HPDE6-E6E7 (cell line): ENCODE data around the gene SHC3.

Experiments used
- DNase-seq: peaks from one replicate; pipeline ENCODE4 v3.0.0; 2011; ENCODE audit warnings: missing footprints; ENCODE audit errors: extremely low spot score

The SHC3 gene

GRCh38 chr9:89054865-89055495, 123.6 kb downstream of the SHC3 start:
- no peak for DNase-seq

GRCh38 chr9:89053301-89053700, 125.3 kb downstream of the SHC3 start:
- no peak for DNase-seq

DNA sequence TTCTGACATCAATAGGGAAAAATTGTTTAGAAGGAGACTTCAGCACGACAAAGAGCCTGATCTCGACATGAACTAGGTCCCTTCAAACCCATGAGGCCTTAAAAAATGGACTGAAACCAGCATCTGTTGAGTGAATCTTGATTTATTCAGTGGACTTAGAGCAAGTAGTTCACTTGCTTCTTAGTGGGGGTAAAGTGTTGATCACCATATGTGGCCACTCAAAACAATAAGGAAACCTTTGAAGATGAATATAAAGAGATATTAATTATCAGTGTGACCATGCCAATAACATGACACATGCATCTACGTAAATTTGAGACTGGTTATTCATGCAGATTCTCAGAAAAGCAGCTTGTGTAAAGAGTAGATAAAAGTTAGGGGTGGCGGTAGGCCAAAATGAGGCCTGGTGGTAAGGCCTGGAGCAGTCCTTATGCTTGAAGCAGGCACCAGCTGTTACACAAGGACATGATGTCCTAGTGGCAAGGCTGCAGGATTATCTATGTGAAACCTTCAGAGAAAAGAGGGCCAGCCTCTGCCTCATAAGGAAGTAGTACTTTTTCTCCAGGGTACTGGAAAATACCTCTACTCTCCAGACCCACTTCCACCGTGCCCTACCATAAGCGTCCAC, 126.0 kb downstream of the SHC3 start:
- DNase-seq = no peak

DNA sequence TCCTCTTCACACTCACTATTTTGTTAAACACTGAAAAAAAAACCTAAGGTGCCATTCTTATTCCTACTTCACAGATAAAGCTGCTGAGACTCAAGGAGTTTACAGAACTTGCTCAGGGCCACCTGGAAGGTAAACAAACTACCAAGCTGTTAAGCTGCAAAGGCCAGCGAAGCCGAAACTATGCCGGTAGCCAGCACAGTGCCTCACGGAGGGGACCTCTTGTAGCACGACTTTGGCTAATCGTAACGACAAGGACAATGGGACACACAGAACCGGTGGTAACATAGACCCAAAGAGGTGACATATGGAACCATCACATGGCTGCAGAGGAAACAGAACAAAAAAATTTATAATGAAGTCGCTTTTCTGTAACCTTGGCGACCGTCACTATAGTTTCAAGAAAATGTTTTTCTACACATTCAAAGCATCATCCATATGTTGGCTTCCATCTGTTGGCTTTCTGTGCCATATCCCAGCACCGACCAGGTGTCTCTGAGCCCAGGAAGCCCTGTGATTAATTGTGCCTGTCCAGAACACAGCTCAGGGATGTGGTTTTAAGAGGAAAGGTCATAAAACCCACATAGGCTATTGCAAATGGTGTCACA, 127.1 kb downstream of the SHC3 start:
- DNase-seq = no peak

- DNase-seq = no peak
These were observed 129.0 kb downstream of the SHC3 start for GRCh38 chr9:89049646-89050045.

GRCh38 chr9:89048616-89049015, 130.0 kb downstream of the SHC3 start:
- DNase-seq = no peak

DNA sequence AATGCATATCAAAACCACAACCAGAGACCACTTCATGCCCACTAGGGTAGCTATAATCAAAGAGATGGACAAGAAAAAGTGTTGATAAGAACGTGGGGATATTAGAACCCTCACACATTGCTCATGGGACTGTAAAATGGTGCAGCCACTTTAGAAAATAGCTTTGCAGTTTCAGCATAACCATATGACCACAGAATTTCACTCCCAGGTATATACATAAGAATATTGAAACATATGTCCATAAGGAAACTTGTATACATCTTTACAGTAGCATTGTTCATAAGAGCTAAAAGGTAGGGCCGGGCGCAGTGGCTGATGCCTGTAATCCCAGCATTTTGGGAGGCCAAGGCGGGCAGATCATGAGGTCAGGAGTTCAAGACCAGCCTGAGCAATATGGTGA, 131.0 kb downstream of the SHC3 start:
- no peak for DNase-seq

DNA sequence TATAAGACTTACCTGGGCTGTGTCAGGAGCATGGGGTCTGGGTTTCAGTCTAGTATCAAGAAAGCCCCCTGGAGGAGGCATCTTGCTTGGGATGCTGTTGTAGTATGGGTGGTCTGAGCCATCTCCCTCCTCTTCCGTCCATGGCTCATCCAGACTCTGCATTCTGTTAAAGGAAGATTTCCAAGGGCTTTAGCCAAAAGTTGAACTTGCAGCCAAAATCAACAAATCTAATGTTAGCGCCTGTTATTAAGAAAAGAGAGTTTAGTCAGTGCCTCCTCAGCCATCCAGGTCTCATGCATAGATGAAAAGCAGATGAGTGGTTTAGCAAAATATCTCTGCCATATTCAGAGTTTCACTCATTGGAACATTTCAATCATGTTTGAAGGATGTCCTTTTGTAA, 131.8 kb downstream of the SHC3 start:
- DNase-seq = no peak

GRCh38 chr9:89044881-89045280, 133.7 kb downstream of the SHC3 start:
- no peak for DNase-seq

DNA sequence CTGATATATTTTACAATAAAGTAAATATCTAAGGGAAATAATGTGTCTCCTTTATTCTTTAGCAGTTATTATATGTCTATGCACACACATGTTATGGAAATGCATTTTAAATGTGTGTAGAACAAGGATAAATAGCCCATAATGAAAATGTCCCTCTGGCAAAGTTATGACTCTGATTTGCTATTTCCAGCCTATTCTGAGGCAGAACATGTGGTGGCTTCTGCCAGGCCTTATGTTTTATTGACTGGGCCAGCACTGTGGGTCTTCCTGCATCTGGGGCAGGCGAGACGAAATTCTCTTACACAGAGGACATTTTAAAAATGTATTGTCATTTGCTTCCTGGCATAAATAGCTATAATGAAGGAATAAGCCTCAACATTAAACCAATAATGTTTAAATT, 134.5 kb downstream of the SHC3 start:
- no peak for DNase-seq

DNA sequence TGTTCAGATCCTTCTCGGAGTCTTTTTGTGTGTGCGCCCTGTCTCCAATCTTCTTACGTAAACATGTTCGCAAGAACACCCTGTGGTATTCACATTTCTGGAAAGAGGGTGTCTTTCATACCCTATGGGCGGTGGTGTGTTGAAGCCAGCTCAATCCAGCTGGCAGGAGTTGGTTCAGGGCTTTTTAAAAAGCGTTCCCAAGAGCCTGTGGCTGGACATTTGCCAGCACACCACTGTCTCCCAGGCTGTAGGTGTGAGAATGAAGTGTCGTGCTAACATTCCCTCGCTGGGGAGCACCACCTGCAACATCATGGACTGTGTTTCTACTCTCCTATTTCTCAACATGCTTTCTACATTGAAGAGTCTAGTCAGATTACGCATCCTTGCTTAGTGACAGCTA, 135.6 kb downstream of the SHC3 start:
- no peak for DNase-seq

DNA sequence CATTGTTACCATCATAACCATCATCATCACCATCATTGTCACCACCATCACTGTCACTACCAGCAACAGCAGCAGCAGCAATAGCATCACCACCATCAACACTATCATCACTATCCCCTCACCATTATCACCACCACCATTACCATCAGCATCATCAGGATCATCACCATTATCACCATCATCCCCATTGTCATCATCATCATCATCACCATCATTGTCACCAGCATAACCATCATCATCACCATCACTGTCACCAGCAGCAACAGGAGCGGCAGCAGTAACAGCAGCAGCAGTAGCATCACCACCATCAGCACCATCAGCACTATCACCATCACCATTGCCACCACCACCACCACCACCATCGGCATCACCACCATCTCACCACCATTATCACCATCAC, 139.0 kb downstream of the SHC3 start:
- no peak for DNase-seq

GRCh38 chr9:89039104-89039465, 139.5 kb downstream of the SHC3 start:
- no peak for DNase-seq

DNA sequence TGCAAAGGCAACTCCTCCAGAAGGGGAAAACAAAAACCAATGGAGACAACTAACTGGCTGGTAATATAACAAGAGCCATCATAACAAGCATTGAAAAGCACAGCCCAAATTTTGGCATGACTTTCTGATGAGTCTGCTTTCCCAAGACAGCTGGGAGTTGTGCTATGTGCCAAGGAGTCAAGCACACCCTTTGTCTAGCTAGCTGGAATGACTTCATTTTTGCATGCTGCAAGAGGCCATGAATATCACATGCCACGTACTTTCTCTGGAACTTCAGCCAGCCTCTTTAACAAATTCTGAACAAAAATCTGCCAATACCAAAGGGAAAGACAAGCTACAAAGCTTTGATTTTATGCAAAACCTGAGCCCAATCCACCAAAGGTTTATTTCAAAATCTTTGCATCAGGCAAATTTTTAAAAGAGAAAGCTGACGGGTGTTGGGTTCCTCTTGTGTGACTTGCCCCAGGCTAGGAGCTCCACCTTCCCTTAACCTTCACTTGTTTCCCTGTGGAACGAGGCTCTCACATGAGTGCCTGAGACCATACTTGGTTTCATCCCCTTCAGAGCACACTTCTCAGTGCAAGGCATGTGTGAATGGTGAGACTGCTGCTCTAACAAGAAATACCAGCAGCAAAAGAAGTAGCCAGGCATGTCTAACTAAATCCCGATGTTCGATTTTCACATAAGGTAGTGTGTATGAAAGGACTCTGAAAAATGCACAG, 140.1 kb downstream of the SHC3 start:
- no peak for DNase-seq

DNA sequence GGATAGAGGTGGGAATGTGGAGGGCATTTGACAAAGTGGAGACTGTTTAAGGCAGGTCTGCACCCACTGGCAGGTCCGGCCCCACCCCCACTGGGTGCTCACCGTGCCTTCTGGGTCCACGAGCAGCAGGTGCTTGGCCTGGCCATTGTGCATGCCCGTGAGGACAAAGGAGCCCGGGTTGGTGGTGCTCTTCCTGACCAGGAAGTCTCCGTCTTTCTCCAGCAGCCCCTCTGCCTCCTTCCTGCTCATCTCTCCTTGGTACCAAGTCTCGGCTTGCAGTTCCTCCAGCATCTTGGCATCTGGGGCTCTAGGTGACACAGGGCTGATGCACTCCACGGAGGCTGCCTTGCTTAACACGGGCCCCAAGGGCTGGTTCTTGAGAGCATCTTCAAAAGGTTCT, 140.7 kb downstream of the SHC3 start:
- DNase-seq = no peak

DNA sequence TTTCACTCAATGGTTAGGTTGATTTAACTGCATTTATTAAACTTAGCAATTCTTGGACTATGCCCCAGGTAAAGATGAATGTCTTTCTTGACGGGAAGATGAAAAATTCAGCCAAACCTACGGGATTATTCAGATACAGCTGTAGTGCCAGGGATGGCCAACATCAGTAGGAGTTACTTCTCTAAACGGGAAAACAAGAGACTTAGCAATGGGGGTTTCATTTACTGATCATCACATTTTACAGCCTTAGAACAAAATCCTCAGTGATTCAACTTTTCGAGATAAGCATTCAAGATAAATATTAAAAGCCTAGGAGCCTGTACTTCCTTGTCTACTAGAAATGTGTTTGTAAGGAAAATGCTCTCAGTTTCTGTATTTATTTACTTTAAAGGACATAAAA, 141.3 kb downstream of the SHC3 start:
- no peak for DNase-seq

GRCh38 chr9:89036891-89037290, 141.7 kb downstream of the SHC3 start:
- DNase-seq = no peak

DNA sequence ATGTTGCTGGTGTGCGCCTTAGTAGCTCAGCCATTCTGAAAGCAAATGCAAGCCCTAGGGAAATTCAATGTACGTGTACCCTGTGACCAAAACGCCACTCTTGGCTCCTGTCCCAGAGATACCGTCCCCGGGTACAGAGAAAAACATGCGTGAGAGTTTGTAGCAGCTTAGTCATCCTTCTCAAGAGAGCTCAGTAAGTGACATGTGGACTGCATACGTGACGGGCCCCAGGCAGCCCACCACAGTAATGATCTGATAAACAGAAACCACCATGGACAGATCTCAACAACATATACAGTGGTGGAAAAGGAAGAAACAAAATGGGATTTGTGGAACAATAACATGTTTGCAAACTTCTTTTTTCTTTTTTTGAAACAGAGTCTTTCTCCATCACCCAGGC, 142.2 kb downstream of the SHC3 start:
- DNase-seq = no peak

GRCh38 chr9:89032661-89033060, 146.0 kb downstream of the SHC3 start:
- DNase-seq = no peak

DNA sequence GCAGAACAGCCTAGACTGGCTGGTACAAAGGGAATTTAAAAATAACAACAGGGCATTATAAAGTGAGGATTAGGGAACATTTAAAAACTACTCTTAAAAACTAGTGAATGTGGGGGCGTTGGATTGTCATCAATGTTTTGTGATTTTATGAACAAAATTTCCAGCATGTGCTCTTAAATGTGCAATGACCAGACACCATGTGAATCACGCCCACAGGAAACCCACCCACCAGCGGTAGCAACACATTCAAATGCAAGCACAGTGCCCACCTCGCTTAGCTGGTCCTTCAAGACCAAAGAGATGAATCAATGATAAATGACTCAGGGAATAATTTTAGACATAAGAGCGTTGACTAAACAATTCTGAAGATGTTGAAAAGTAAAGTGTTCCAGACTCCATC, 146.4 kb downstream of the SHC3 start:
- no peak for DNase-seq

DNA sequence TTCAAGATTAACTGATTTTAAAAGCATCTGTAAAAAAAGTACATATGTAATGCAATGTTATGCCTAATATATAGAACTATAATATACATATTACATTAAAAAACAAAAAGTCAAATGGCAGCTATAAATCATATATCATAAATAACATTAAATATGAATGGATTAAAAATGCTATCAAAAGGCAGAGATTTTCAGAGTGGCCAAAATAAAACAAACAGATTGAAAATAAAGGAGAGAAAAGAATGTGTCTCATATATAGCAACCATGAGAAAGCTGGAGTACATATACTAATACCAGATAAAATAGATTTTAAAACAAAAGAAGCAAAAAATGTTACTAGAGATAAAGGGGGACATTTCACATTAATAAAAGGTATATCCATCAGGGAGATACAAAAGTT, 148.8 kb downstream of the SHC3 start:
- no peak for DNase-seq

GRCh38 chr9:89026876-89027275, 151.7 kb downstream of the SHC3 start:
- DNase-seq = no peak

GRCh38 chr9:89025553-89025952, 153.1 kb downstream of the SHC3 start:
- DNase-seq = no peak
